ENCODE results near the gene PSD2. TPM values are rescaled to one million over a fixed set of nuclear protein-coding genes. Genes with fewer than 3 reads are reported as not detected.

PSD2 gene
- total RNA-seq, 4 donors from 2014 or later = 0.30 to 0.76 TPM; not detected in 2

- H3K36me3 ChIP-seq = no peaks in the 10 kb centered on the region
- no peak for DNase-seq
Measured at GRCh38 chr5:139838381-139839197, 43.0 kb downstream of the PSD2 start.

GRCh38 chr5:139839232-139839815, 43.7 kb downstream of the PSD2 start:
- H3K36me3 ChIP-seq = no peaks in the 10 kb centered on the region
- intact Hi-C loops (cut with DNase I; ENCODE audit: low total_unique reads) = no loop called here
- H3K27ac ChIP-seq = no peak overlapping the region
- no peak for TF ChIP-seq CTCF (IDR thresholded peaks at IDR 0.05)
- H3K4me1 ChIP-seq = no peaks in the 10 kb centered on the region
- no peaks in the 10 kb centered on the region for H3K9me3 ChIP-seq
- H3K27me3 ChIP-seq = no peaks in the 10 kb centered on the region
- DNase-seq = no peak
- H3K4me3 ChIP-seq = no peak overlapping the region

More at GRCh38 chr5:139838381-139839197, 43.0 kb downstream of the PSD2 start:
- no peaks in the 10 kb centered on the region for H3K4me1 ChIP-seq
- TF ChIP-seq POLR2A (IDR thresholded peaks at IDR 0.05) = no peak
- TF ChIP-seq CTCF (IDR thresholded peaks at IDR 0.05) = no peak
- H3K9me3 ChIP-seq = no peaks in the 10 kb centered on the region
- no peak overlapping the region for H3K4me3 ChIP-seq
- H3K27ac ChIP-seq = no peak overlapping the region
- no peaks in the 10 kb centered on the region for H3K27me3 ChIP-seq
- intact Hi-C loops (cut with DNase I; ENCODE audit: low total_unique reads) = no loop called here

GRCh38 chr5:139839918-139840317, 44.3 kb downstream of the PSD2 start:
- Histone ChIP-seq H3K27me3 (no peaks in the 10 kb centered on the region), H3K9me3 (no peaks in the 10 kb centered on the region), H3K4me1 (no peaks in the 10 kb centered on the region), H3K36me3 (no peaks in the 10 kb centered on the region), H3K27ac (no peak overlapping the region), H3K4me3 (no peak overlapping the region)
- no peak for DNase-seq
- intact Hi-C loops (cut with DNase I; ENCODE audit: low total_unique reads) = no loop called here
- TF ChIP-seq CTCF (IDR thresholded peaks at IDR 0.05) (no peak), POLR2A (IDR thresholded peaks at IDR 0.05) (no peak)

- H3K27ac ChIP-seq = no peak overlapping the region
- no peaks in the 10 kb centered on the region for H3K27me3 ChIP-seq
- intact Hi-C loops (cut with DNase I; ENCODE audit: low total_unique reads) = no loop called here
- DNase-seq = no peak
- no peaks in the 10 kb centered on the region for H3K9me3 ChIP-seq
- no peak for TF ChIP-seq CTCF (IDR thresholded peaks at IDR 0.05)
- no peak for TF ChIP-seq POLR2A (IDR thresholded peaks at IDR 0.05)
- no peak overlapping the region for H3K4me3 ChIP-seq
- no peaks in the 10 kb centered on the region for H3K36me3 ChIP-seq
- H3K4me1 ChIP-seq = no peaks in the 10 kb centered on the region
Measured at GRCh38 chr5:139841549-139841948, 45.9 kb downstream of the PSD2 start.

- no peak for TF ChIP-seq POLR2A (IDR thresholded peaks at IDR 0.05)
- no peak for TF ChIP-seq CTCF (IDR thresholded peaks at IDR 0.05)
- Histone ChIP-seq H3K36me3 (no peaks in the 10 kb centered on the region), H3K4me3 (no peak overlapping the region), H3K4me1 (no peaks in the 10 kb centered on the region), H3K27me3 (no peaks in the 10 kb centered on the region), H3K27ac (no peak overlapping the region), H3K9me3 (no peaks in the 10 kb centered on the region)
- intact Hi-C loops (cut with DNase I; ENCODE audit: low total_unique reads) = no loop called here
- DNase-seq = no peak
Measured at GRCh38 chr5:139842321-139842720, 46.7 kb downstream of the PSD2 start.
